Fibroblast of lung (primary cell): ENCODE results near the gene LRRFIP1.

ENCODE experiments used
- CTCF ChIP-seq, 2 donors: IDR thresholded peaks in 1 of 2; conservative IDR thresholded peaks in 1 of 2; 1 replicate in 1 of 2; 2 replicates in 1 of 2; pipeline ENCODE4 v1.5.1; 2011 to 2012; ENCODE audit warnings: low read length in 2 of 2, control low read depth in 1 of 2, inconsistent platforms in 1 of 2, low read depth in 1 of 2, mild to moderate bottlenecking in 1 of 2
- EZH2 ChIP-seq: IDR thresholded peaks from 2 replicates; pipeline ENCODE4 v1.5.1; 2012; ENCODE audit warnings: low read length, control low read depth, mild to moderate bottlenecking; ENCODE audit errors: missing control alignments

- TF ChIP-seq CTCF (conservative IDR thresholded peaks at IDR 0.05 in 1 of 2, IDR thresholded peaks at IDR 0.05 in 1 of 2; ENCODE audit: low read depth in 1 of 2, low read length in 2 of 2) (no peak), EZH2 (no peak)
Observed at GRCh38 chr2:237597196-237598145, 29.9 kb upstream of the LRRFIP1 start.
